ENCODE measurements around the gene KAZN. TPM values are rescaled to one million over a fixed set of nuclear protein-coding genes. Genes with fewer than 3 reads are reported as not detected.

The KAZN gene
- total RNA-seq, 1 donor from 2014 or later: 9.4 TPM

DNA sequence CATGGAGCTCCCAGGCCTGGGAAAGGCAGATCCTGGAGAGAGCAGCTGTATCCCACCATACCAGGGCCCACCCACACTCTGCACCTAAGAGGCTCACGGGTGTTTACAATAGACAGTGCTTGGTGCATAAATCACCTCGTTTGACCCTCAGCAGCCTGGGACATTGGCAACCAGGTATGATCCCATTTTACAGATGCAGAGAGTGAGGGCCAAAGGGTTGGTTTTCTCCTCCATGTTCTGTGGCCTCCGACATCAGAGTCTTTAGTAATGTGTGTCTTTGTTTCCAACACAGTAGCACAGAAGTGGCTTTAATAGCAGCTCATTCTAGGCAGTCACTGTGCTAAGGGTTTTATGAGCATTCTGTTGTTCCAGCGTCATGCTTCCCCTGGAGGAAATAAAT, 176.5 kb downstream of the KAZN start:
- Histone ChIP-seq H3K9me3 (ENCODE audit: insufficient read depth, low read depth, low read length) (no peaks in the 10 kb centered on the region), H3K4me1 (ENCODE audit: insufficient read depth, low read length) (no peaks in the 10 kb centered on the region), H2AFZ (ENCODE audit: low read depth, low read length) (no peak overlapping the region), H3K36me3 (ENCODE audit: insufficient read depth, low read length) (no peaks in the 10 kb centered on the region), H3K4me2 (ENCODE audit: low read length) (no peak overlapping the region), H3K27me3 (ENCODE audit: insufficient read depth, low read length) (no peaks in the 10 kb centered on the region), H3K79me2 (ENCODE audit: insufficient read depth, low read length) (no peaks in the 10 kb centered on the region), H3K9ac (ENCODE audit: low read length) (no peak overlapping the region), H3K27ac (ENCODE audit: low read depth, low read length) (no peak overlapping the region), H4K20me1 (ENCODE audit: insufficient read depth, low read length) (no peaks in the 10 kb centered on the region), H3K4me3 (ENCODE audit: insufficient read depth, low read depth, low read length) (no peak overlapping the region)
- H3K4me3 Mint-ChIP-seq (ENCODE audit: unreplicated experiment): no peak overlapping the region
- TF ChIP-seq CTCF (IDR thresholded peaks at IDR 0.05; ENCODE audit: insufficient read depth, low read depth, low read length): no peak
- no peak for TF ChIP-seq EZH2 (IDR thresholded peaks at IDR 0.05; ENCODE audit: insufficient read depth, low read length)
- H3K9me3 Mint-ChIP-seq (ENCODE audit: unreplicated experiment): peaks cover 9% of the 10 kb centered on the region
- H3K36me3 Mint-ChIP-seq (ENCODE audit: low read depth, unreplicated experiment): no peaks in the 10 kb centered on the region
- no peak for FAIRE-seq
- no peaks in the 10 kb centered on the region for H3K4me1 Mint-ChIP-seq (ENCODE audit: low read depth, unreplicated experiment)
- no peak overlapping the region for H3K27ac Mint-ChIP-seq (ENCODE audit: unreplicated experiment)
- no peak for DNase-seq (ENCODE audit: low read depth)
- H3K27me3 Mint-ChIP-seq (ENCODE audit: low read depth, unreplicated experiment): peaks cover 20% of the 10 kb centered on the region

GRCh38 chr1:14775434-14775833, 176.9 kb downstream of the KAZN start:
- no peaks in the 10 kb centered on the region for H3K27me3 ChIP-seq (ENCODE audit: insufficient read depth, low read length)
- H4K20me1 ChIP-seq (ENCODE audit: insufficient read depth, low read length): no peaks in the 10 kb centered on the region
- Mint-ChIP-seq H3K27me3 (ENCODE audit: low read depth, unreplicated experiment) (peaks cover 20% of the 10 kb centered on the region), H3K4me3 (ENCODE audit: unreplicated experiment) (no peak overlapping the region), H3K27ac (ENCODE audit: unreplicated experiment) (no peak overlapping the region), H3K4me1 (ENCODE audit: low read depth, unreplicated experiment) (no peaks in the 10 kb centered on the region), H3K9me3 (ENCODE audit: unreplicated experiment) (peaks cover 6% of the 10 kb centered on the region), H3K36me3 (ENCODE audit: low read depth, unreplicated experiment) (no peaks in the 10 kb centered on the region)
- DNase-seq (ENCODE audit: low read depth): no peak
- H3K9ac ChIP-seq (ENCODE audit: low read length): no peak overlapping the region
- TF ChIP-seq EZH2 (IDR thresholded peaks at IDR 0.05; ENCODE audit: insufficient read depth, low read length) (no peak), CTCF (IDR thresholded peaks at IDR 0.05; ENCODE audit: insufficient read depth, low read depth, low read length) (no peak)
- no peak overlapping the region for H2AFZ ChIP-seq (ENCODE audit: low read depth, low read length)
- no peaks in the 10 kb centered on the region for H3K4me1 ChIP-seq (ENCODE audit: insufficient read depth, low read length)
- no peak overlapping the region for H3K27ac ChIP-seq (ENCODE audit: low read depth, low read length)
- no peaks in the 10 kb centered on the region for H3K36me3 ChIP-seq (ENCODE audit: insufficient read depth, low read length)
- no peak overlapping the region for H3K4me3 ChIP-seq (ENCODE audit: insufficient read depth, low read depth, low read length)
- H3K4me2 ChIP-seq (ENCODE audit: low read length): no peak overlapping the region
- FAIRE-seq: no peak
- no peaks in the 10 kb centered on the region for H3K79me2 ChIP-seq (ENCODE audit: insufficient read depth, low read length)
- no peaks in the 10 kb centered on the region for H3K9me3 ChIP-seq (ENCODE audit: insufficient read depth, low read depth, low read length)

GRCh38 chr1:14777516-14778506, 179.3 kb downstream of the KAZN start:
- H3K27me3 ChIP-seq (ENCODE audit: insufficient read depth, low read length): no peaks in the 10 kb centered on the region
- Mint-ChIP-seq H3K4me1 (ENCODE audit: low read depth, unreplicated experiment) (no peaks in the 10 kb centered on the region), H3K27me3 (ENCODE audit: low read depth, unreplicated experiment) (peaks cover 13% of the 10 kb centered on the region), H3K36me3 (ENCODE audit: low read depth, unreplicated experiment) (no peaks in the 10 kb centered on the region), H3K9me3 (ENCODE audit: unreplicated experiment) (peaks cover 6% of the 10 kb centered on the region), H3K27ac (ENCODE audit: unreplicated experiment) (no peak overlapping the region), H3K4me3 (ENCODE audit: unreplicated experiment) (no peak overlapping the region)
- TF ChIP-seq EZH2 (IDR thresholded peaks at IDR 0.05; ENCODE audit: insufficient read depth, low read length) (no peak), CTCF (IDR thresholded peaks at IDR 0.05; ENCODE audit: insufficient read depth, low read depth, low read length) (no peak)
- H3K4me3 ChIP-seq (ENCODE audit: insufficient read depth, low read depth, low read length): no peak overlapping the region
- no peaks in the 10 kb centered on the region for H3K4me1 ChIP-seq (ENCODE audit: insufficient read depth, low read length)
- H3K4me2 ChIP-seq (ENCODE audit: low read length): no peak overlapping the region
- no peak overlapping the region for H3K27ac ChIP-seq (ENCODE audit: low read depth, low read length)
- no peaks in the 10 kb centered on the region for H3K79me2 ChIP-seq (ENCODE audit: insufficient read depth, low read length)
- H3K9me3 ChIP-seq (ENCODE audit: insufficient read depth, low read depth, low read length): no peaks in the 10 kb centered on the region
- no peaks in the 10 kb centered on the region for H3K36me3 ChIP-seq (ENCODE audit: insufficient read depth, low read length)
- no peak overlapping the region for H3K9ac ChIP-seq (ENCODE audit: low read length)
- H4K20me1 ChIP-seq (ENCODE audit: insufficient read depth, low read length): no peaks in the 10 kb centered on the region
- H2AFZ ChIP-seq (ENCODE audit: low read depth, low read length): no peak overlapping the region
- no peak for DNase-seq (ENCODE audit: low read depth)
- FAIRE-seq: no peak
